NCI-H2196 treated with DMSO at 0.1 percent for 48 hours (cell line): Measurements from ENCODE around the gene FLRT1.
A peak's percentile ranks its signal among the peaks of the same experiment; 100 is the strongest.

Experiments
- DNase-seq: peaks from one replicate; lab custom pipeline; 2025; ENCODE audit not compliant: unreplicated experiment; lab: John Stamatoyannopoulos, UW

Gene FLRT1

GRCh38 chr11:64035576-64035975 lies at the start of gene FLRT1:
TSS of gene FLRT1 (plus strand) at chr11:64035931. CDS start at chr11:64116268, 80,337 bp downstream.
- no peak for DNase-seq

GRCh38 chr11:63986156-63986931 lies 49.4 kb upstream of the FLRT1 start, which contains the start of gene OTUB1:
TSS of gene OTUB1 (plus strand) at chr11:63986438. CDS start at chr11:63986457, 19 bp downstream.
- peak; percentile 91 for DNase-seq

- DNase-seq, result no peak
Observed at GRCh38 chr11:63986932-63987513, 48.7 kb upstream of the FLRT1 start.

GRCh38 chr11:63991558-63991957 lies 44.2 kb upstream of the FLRT1 start:
- DNase-seq, result no peak

GRCh38 chr11:63993100-63993499 lies 42.6 kb upstream of the FLRT1 start:
- DNase-seq, result no peak

- DNase-seq, result no peak
Observed at GRCh38 chr11:63993993-63994392, 41.7 kb upstream of the FLRT1 start.

- no peak for DNase-seq
Observed at GRCh38 chr11:63996512-63996911, 39.2 kb upstream of the FLRT1 start.

GRCh38 chr11:63997104-63997700 lies 38.5 kb upstream of the FLRT1 start:
- no peak for DNase-seq

- DNase-seq, result no peak
Observed at GRCh38 chr11:63997801-63998337, 37.9 kb upstream of the FLRT1 start.

- peak; percentile 92 for DNase-seq
Observed at GRCh38 chr11:63998558-63999348, 37.0 kb upstream of the FLRT1 start.

- DNase-seq, result peak; percentile 95
Observed at GRCh38 chr11:63999349-64000025, 36.2 kb upstream of the FLRT1 start.

- DNase-seq, result no peak
Observed at GRCh38 chr11:64000026-64000739, 35.5 kb upstream of the FLRT1 start.

- DNase-seq, result no peak
Observed at GRCh38 chr11:64000740-64001483, 34.8 kb upstream of the FLRT1 start.

- DNase-seq, result no peak
Observed at GRCh38 chr11:64001484-64002420, 34.0 kb upstream of the FLRT1 start.

- DNase-seq, result no peak
Observed at GRCh38 chr11:64003807-64004589, 31.7 kb upstream of the FLRT1 start.

- no peak for DNase-seq
Observed at GRCh38 chr11:64004590-64004984, 31.1 kb upstream of the FLRT1 start.

- DNase-seq, result no peak
Observed at GRCh38 chr11:64005691-64006090, 30.0 kb upstream of the FLRT1 start.
